ENCODE results near the gene FNDC1.

- TF ChIP-seq, protein P1, sequence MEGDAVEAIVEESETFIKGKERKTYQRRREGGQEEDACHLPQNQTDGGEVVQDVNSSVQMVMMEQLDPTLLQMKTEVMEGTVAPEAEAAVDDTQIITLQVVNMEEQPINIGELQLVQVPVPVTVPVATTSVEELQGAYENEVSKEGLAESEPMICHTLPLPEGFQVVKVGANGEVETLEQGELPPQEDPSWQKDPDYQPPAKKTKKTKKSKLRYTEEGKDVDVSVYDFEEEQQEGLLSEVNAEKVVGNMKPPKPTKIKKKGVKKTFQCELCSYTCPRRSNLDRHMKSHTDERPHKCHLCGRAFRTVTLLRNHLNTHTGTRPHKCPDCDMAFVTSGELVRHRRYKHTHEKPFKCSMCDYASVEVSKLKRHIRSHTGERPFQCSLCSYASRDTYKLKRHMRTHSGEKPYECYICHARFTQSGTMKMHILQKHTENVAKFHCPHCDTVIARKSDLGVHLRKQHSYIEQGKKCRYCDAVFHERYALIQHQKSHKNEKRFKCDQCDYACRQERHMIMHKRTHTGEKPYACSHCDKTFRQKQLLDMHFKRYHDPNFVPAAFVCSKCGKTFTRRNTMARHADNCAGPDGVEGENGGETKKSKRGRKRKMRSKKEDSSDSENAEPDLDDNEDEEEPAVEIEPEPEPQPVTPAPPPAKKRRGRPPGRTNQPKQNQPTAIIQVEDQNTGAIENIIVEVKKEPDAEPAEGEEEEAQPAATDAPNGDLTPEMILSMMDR (IDR thresholded peaks at IDR 0.05) = no peak
- TF ChIP-seq REST (IDR thresholded peaks at IDR 0.05; ENCODE audit: insufficient read depth in 1 of 2, low read depth in 2 of 2, low read length in 1 of 2) = no peak
- no peak for TF ChIP-seq POLR2AphosphoS5 (IDR thresholded peaks at IDR 0.05; ENCODE audit: low read depth, low read length)
Observed at GRCh38 chr6:159278626-159279025, 109.4 kb downstream of the FNDC1 start.
